Natural killer cell (primary cell): Measurements from ENCODE around the gene NEO1. TPM values are rescaled to one million over a fixed set of nuclear protein-coding genes. Genes with fewer than 3 reads are reported as not detected.

Experiments used
- ATAC-seq, 3 donors: fragments of 150-1000 bp in 2 of 3; fragments of 200-7000 bp in 1 of 3; cut with Tn5 transposase; 1 replicate in 1 of 3; 2 replicates in 2 of 3; pipeline ENCODE4 v1.10.0; 2021; ENCODE audit warnings: mild to moderate bottlenecking in 2 of 3, moderate library complexity in 2 of 3
- DNase-seq, 2 donors: peaks; one replicate each; pipeline versions ENCODE4 v3.0.0 to v3.0.0-alpha.2; 2013 to 2021; ENCODE audit warnings: mixed read lengths in 1 of 2
- H3K27ac ChIP-seq: one replicate; pipeline ENCODE4 v1.5.1; 2013; ENCODE audit warnings: mild to moderate bottlenecking, low read length
- H3K27me3 ChIP-seq: one replicate; pipeline ENCODE4 v1.6.1; 2013; ENCODE audit warnings: low read length; ENCODE audit not compliant: control insufficient read depth, insufficient read depth
- H3K36me3 ChIP-seq: one replicate; pipeline ENCODE4 v1.6.1; 2013; ENCODE audit warnings: low read length; ENCODE audit not compliant: control insufficient read depth, insufficient read depth
- H3K4me1 ChIP-seq: one replicate; pipeline ENCODE4 v1.6.1; 2013; ENCODE audit warnings: low read length; ENCODE audit not compliant: control insufficient read depth, insufficient read depth
- H3K4me3 ChIP-seq: one replicate; pipeline ENCODE4 v1.5.1; 2013; ENCODE audit warnings: low read length
- H3K9me3 ChIP-seq: one replicate; pipeline ENCODE4 v1.6.1; 2013; ENCODE audit warnings: low read length; ENCODE audit not compliant: control insufficient read depth, insufficient read depth
- H3K27ac Mint-ChIP-seq, 2 donors: one replicate each; pipeline ENCODE4 v1.8.0; 2022; ENCODE audit warnings: mild to moderate bottlenecking in 2 of 2, mixed read lengths in 2 of 2, moderate library complexity in 1 of 2
- H3K27me3 Mint-ChIP-seq, 2 donors: one replicate each; pipeline ENCODE4 v1.8.0; 2022; ENCODE audit warnings: low read depth in 2 of 2, mixed read lengths in 2 of 2
- H3K36me3 Mint-ChIP-seq: one replicate; pipeline ENCODE4 v1.8.0; 2022; ENCODE audit warnings: mixed read lengths
- H3K4me1 Mint-ChIP-seq, 2 donors: one replicate each; pipeline ENCODE4 v1.8.0; 2022; ENCODE audit warnings: mixed read lengths in 2 of 2
- H3K4me3 Mint-ChIP-seq: one replicate; pipeline ENCODE4 v1.8.0; 2022; ENCODE audit warnings: mild to moderate bottlenecking, moderate library complexity, mixed read lengths
- H3K9me3 Mint-ChIP-seq, 2 donors: one replicate each; pipeline ENCODE4 v1.8.0; 2022; ENCODE audit warnings: mixed read lengths in 2 of 2
- WGBS: methylation state at CpG from one replicate; pipeline ENCODE4 v1.1.7; 2013; ENCODE audit warnings: missing lambda C conversion rate; ENCODE audit not compliant: insufficient coverage; 5-methylcytosine and 5-hydroxymethylcytosine counted together
- intact Hi-C: fragments of 100-400 bp; cut with micrococcal nuclease; formaldehyde crosslinking; loops from one replicate; pipeline ENCODE4 v1.14.2; 2022
- total RNA-seq, 4 donors: library from RNA; stranded (reverse); fragments of 120-200 nt in 1 of 4; gene quantifications; one replicate each; pipeline versions ENCODE4 v1.2.3 to v1.2.4, GENCODE V29; 2013 to 2022
- TF ChIP-seq, protein P1 (sequence below): fragments of 200-600 bp; IDR thresholded peaks from one replicate; pipeline ENCODE4 v1.8.0; 2022; ENCODE audit warnings: antibody characterized with exemption

Gene NEO1
- total RNA-seq, 3 donors from 2014 or later (not counting 1 experiment from before 2014, with no cell fraction given), result 16.3 to 19.0 (median 17.4) TPM

DNA sequence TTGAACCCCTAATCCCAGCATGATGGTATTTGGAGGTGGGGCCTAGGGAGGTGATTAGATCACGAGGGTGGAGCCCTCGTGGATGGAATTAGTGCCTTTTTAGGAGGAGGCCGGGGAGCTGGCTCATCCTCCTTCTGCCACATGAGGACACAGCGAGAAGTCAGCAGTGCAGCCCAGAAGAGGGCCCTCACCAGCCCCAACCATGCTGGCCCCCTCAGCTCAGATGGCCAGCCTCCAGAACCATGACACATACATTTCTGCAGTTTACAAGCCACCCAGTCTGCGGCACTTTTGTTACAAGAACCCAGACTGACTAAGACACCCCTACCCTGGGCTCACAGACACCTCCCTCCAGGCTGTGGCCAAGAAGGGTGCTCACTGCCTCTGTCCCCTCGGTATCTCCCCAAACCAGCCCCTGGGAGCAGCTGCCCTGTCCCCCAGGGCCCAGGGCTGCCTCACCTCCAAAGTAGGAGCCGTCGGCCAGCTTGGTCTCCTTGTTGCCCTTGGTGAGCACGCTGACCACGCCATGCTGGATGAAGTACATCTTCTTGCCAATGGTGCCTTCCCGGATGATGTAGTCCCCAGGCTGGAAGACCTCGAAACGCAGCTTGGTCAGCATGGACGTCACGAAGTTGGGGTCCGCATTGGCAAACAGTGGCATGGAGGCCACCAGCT lies 272.4 kb downstream of the NEO1 start:
- Mint-ChIP-seq H3K36me3 (no peaks in the 10 kb centered on the region), H3K9me3 (no peaks in the 10 kb centered on the region), H3K27ac (no peak overlapping the region), H3K27me3 (peaks cover 2 to 9% of the 10 kb centered on the region in 2 donors), H3K4me3 (no peak overlapping the region), H3K4me1 (peaks cover 0 to 13% of the 10 kb centered on the region in 2 donors)
- no peaks in the 10 kb centered on the region for H3K9me3 ChIP-seq
- 95% methylated on average over 16 of the region's 16 CpGs for WGBS
- H3K27me3 ChIP-seq, result peaks cover 2% of the 10 kb centered on the region
- intact Hi-C loops, result no loop called here
- TF ChIP-seq, protein P1, sequence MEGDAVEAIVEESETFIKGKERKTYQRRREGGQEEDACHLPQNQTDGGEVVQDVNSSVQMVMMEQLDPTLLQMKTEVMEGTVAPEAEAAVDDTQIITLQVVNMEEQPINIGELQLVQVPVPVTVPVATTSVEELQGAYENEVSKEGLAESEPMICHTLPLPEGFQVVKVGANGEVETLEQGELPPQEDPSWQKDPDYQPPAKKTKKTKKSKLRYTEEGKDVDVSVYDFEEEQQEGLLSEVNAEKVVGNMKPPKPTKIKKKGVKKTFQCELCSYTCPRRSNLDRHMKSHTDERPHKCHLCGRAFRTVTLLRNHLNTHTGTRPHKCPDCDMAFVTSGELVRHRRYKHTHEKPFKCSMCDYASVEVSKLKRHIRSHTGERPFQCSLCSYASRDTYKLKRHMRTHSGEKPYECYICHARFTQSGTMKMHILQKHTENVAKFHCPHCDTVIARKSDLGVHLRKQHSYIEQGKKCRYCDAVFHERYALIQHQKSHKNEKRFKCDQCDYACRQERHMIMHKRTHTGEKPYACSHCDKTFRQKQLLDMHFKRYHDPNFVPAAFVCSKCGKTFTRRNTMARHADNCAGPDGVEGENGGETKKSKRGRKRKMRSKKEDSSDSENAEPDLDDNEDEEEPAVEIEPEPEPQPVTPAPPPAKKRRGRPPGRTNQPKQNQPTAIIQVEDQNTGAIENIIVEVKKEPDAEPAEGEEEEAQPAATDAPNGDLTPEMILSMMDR, result no peak
- no peaks in the 10 kb centered on the region for H3K36me3 ChIP-seq
- peaks cover 3% of the 10 kb centered on the region for H3K4me1 ChIP-seq
- ATAC-seq, result no peak
- no peak for DNase-seq
- no peak overlapping the region for H3K27ac ChIP-seq
- no peak overlapping the region for H3K4me3 ChIP-seq

DNA sequence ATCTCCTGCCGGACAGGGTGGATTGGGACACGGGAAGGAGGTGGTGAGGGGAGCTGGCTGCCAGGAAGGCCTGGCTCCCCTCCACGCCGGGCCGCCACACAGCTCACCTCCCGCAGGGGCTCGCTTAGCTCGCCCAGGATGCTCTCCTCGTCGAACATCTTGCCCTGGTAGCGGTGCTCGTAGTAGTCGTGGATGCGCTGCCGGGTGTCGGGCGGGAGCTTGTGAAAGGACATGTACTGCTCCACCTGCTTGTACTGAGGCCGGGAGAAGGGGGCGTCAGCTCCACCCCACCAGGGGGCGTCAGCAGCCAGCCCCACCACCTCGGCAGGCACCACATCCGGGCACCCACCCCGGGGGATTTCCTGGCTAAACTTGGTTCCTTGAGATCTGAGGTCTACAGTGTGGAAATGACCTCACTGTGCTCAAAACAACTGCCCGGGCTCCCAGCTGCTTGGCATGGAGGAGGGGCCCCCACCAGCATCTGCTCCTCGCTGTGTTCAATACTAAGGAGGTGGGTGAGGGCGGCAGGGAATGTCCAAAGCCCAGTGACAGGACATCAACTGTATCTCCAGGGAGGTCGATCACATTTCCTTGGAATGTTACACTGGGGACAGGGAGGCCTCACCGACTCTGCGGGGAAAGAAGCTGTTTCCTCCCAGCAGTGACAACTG lies 273.1 kb downstream of the NEO1 start:
- Mint-ChIP-seq H3K36me3 (no peaks in the 10 kb centered on the region), H3K27me3 (peaks cover 0 to 9% of the 10 kb centered on the region in 2 donors), H3K4me3 (no peak overlapping the region), H3K4me1 (peaks cover 0 to 13% of the 10 kb centered on the region in 2 donors), H3K27ac (no peak overlapping the region), H3K9me3 (no peaks in the 10 kb centered on the region)
- ATAC-seq (peak in 1 of 3 donors; percentile 50), DNase-seq (peak in 1 of 2 donors; percentile 9)
- TF ChIP-seq, protein P1, result no peak
- H3K36me3 ChIP-seq, result no peaks in the 10 kb centered on the region
- H3K4me3 ChIP-seq, result no peak overlapping the region
- intact Hi-C loops, result no loop called here
- peaks cover 3% of the 10 kb centered on the region for H3K4me1 ChIP-seq
- no peaks in the 10 kb centered on the region for H3K27me3 ChIP-seq
- H3K27ac ChIP-seq, result no peak overlapping the region
- WGBS, result 57% methylated on average over 29 of the region's 29 CpGs
- H3K9me3 ChIP-seq, result no peaks in the 10 kb centered on the region

- H3K4me3 Mint-ChIP-seq, result no peak overlapping the region
- 39% methylated on average over 4 of the region's 4 CpGs for WGBS
- H3K27ac Mint-ChIP-seq, result no peak overlapping the region
- Histone ChIP-seq H3K36me3 (no peaks in the 10 kb centered on the region), H3K4me1 (peaks cover 3% of the 10 kb centered on the region), H3K9me3 (no peaks in the 10 kb centered on the region), H3K27ac (no peak overlapping the region), H3K4me3 (no peak overlapping the region), H3K27me3 (no peaks in the 10 kb centered on the region)
- no peaks in the 10 kb centered on the region for H3K9me3 Mint-ChIP-seq
- H3K4me1 Mint-ChIP-seq, result peaks cover 0 to 13% of the 10 kb centered on the region in 2 donors
- H3K27me3 Mint-ChIP-seq, result peaks cover 0 to 9% of the 10 kb centered on the region in 2 donors
- TF ChIP-seq, protein P1, result no peak
- no peak for ATAC-seq
- intact Hi-C loops, result no loop called here
- no peaks in the 10 kb centered on the region for H3K36me3 Mint-ChIP-seq
- no peak for DNase-seq
Measured at GRCh38 chr15:73326157-73326556, 273.9 kb downstream of the NEO1 start.
